Measurements from ENCODE around the gene TSC2. TPM values are rescaled to one million over a fixed set of nuclear protein-coding genes. Genes with fewer than 3 reads are reported as not detected.

TSC2 gene
- total and polyA plus RNA-seq, 2 donors (not counting 3 experiments of a cell fraction or from before 2014, with no cell fraction given), result 87.9 to 144 TPM

DNA sequence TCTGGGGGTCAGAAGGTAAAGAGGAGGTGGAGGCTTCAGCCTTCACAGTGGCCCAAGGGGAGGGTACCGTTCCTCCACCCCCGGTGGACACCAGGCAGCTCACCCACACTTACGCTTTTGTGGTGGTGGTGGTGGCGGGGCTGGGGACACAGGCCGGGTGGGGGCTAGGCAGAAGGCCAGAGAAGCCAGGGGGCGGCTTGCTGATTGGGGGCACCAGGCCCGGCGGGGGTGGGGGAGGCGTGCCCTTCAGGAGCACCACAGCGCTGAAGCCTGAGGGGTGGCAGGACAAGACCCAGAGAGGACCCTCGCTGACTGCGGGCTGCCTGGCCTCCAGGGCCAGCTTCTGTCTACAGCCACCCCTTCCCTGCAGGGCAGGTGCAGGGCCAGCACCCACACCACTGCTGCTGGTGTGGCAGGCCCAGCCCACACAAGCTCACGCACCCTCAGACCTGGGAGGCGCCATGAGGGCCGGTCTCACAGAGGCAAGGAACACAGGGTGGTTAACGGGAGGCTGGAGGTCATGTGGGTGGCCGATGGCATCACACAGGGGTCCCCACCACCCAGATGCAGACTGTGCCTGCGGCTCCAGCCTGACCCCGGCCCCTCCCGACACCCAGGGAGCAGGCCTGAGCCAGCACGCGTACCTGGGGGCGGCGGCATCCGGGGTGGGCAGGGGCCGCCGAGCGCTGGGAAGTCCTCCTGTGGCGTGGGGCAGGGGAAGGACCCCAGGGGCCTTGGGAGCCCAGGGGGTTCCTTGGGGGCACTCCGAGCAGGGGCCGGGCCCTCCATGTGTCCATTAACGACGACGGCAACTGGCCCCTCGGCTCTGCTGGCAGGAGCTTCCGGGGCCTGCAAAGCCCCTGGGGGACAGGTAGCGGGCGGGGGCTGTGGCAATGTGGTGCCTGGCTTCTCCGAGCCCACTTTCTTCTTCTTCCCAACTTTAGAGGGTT is 48.7 kb upstream of the TSC2 start:
- TF ChIP-seq, protein P1, sequence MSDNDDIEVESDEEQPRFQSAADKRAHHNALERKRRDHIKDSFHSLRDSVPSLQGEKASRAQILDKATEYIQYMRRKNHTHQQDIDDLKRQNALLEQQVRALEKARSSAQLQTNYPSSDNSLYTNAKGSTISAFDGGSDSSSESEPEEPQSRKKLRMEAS (IDR thresholded peaks at IDR 0.05; ENCODE audit: insufficient read depth, insufficient read length), result no peak
- TF ChIP-seq JUN (IDR thresholded peaks at IDR 0.05; ENCODE audit: borderline replicate concordance, insufficient read depth, insufficient read length, low read depth), result no peak
- Histone ChIP-seq H3K4me2 (ENCODE audit: insufficient read depth, low read length) (no peak overlapping the region), H3K9me1 (replicated peaks; ENCODE audit: control insufficient read depth, extremely low read depth, insufficient read depth, low read length) (no peaks in the 10 kb centered on the region), H2AFZ (ENCODE audit: low read depth, low read length) (no peak overlapping the region), H3K4me3 (replicated peaks in 1 of 3; ENCODE audit: insufficient read depth in 1 of 3, low read depth in 1 of 3, low read length in 3 of 3) (no peak overlapping the region), H3K36me3 (ENCODE audit: control insufficient read depth in 2 of 2, extremely low read depth in 1 of 2, insufficient read depth in 2 of 2, low read length in 2 of 2) (peaks cover 0 to 53% of the 10 kb centered on the region in 2 experiments), H3K79me2 (ENCODE audit: control insufficient read depth, insufficient read depth, low read length) (peaks cover 15% of the 10 kb centered on the region), H3K9me3 (replicated peaks; ENCODE audit: control insufficient read depth, insufficient read depth, low read length) (no peaks in the 10 kb centered on the region), H4K20me1 (replicated peaks; ENCODE audit: control insufficient read depth, extremely low read depth, insufficient read depth, low read length) (no peaks in the 10 kb centered on the region), H3K27ac (ENCODE audit: insufficient read depth, low read depth, low read length) (no peak overlapping the region), H3K27me3 (ENCODE audit: control insufficient read depth in 2 of 2, insufficient read depth in 2 of 2, low read length in 2 of 2) (no peaks in the 10 kb centered on the region), H3K4me1 (ENCODE audit: control insufficient read depth, extremely low read depth, insufficient read depth, low read length) (peaks cover 3% of the 10 kb centered on the region), H3K9ac (replicated peaks; ENCODE audit: extremely low read depth, insufficient read depth, low read length) (no peak overlapping the region)
- intact Hi-C loops (cut with micrococcal nuclease) (no loop called here), dilution Hi-C loops (cut with MboI; ENCODE audit: extremely low pct_ligation_motif_present, low sequenced_read_pairs) (no loop called here)
- ChIA-PET POLR2A (no interaction called here), CTCF (no interaction called here)
- no peak for FAIRE-seq
- DNase-seq (ENCODE audit: low read depth, low spot score), result no peak
- BruUV-seq (replicated peaks), result no TSS peak

DNA sequence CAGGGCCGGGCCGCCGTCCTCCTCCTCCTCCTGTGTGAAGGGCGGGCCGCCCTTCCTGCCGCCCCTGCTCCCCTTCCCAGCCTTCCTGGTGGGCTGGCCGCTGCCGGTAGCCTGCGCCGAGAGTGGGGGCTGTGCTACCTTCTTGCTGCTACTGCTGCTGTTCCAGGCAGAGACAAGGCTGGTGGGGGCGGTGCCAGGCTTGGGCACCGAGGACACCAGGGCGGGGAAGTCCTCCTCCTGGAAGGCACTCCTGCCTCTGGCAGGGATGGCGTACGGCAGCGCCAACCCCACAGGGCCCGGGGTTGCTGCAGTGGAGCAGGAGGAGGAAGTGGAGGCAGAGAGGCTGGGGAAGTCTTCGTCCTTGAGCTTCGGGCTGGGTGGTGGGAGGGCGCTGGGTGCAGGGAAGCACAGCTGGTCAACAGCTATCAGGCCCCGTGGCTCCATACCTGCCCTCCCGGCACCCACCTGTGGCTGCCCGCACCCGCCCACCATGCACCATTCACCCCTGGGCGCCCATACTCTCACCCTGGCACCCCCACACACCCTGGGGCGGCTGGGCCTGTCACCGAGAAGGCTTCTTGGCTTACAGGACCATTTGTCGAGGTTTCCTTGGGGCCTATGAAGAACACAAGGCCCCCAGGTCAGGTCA is 47.8 kb upstream of the TSC2 start:
- no peaks in the 10 kb centered on the region for H3K27me3 ChIP-seq (ENCODE audit: control insufficient read depth in 2 of 2, insufficient read depth in 2 of 2, low read length in 2 of 2)
- dilution Hi-C loops (cut with MboI; ENCODE audit: extremely low pct_ligation_motif_present, low sequenced_read_pairs), result no loop called here

More for the DNA sequence above, 47.8 kb upstream of the TSC2 start:
- Histone ChIP-seq H3K4me2 (ENCODE audit: insufficient read depth, low read length) (no peak overlapping the region), H2AFZ (ENCODE audit: low read depth, low read length) (no peak overlapping the region), H3K36me3 (ENCODE audit: control insufficient read depth in 2 of 2, extremely low read depth in 1 of 2, insufficient read depth in 2 of 2, low read length in 2 of 2) (peaks cover 0 to 53% of the 10 kb centered on the region in 2 experiments), H3K9ac (replicated peaks; ENCODE audit: extremely low read depth, insufficient read depth, low read length) (no peak overlapping the region), H3K4me1 (ENCODE audit: control insufficient read depth, extremely low read depth, insufficient read depth, low read length) (peaks cover 8% of the 10 kb centered on the region), H3K4me3 (replicated peaks in 1 of 3; ENCODE audit: insufficient read depth in 1 of 3, low read depth in 1 of 3, low read length in 3 of 3) (no peak overlapping the region), H3K27ac (ENCODE audit: insufficient read depth, low read depth, low read length) (no peak overlapping the region), H3K79me2 (ENCODE audit: control insufficient read depth, insufficient read depth, low read length) (peaks cover 24% of the 10 kb centered on the region), H3K9me1 (replicated peaks; ENCODE audit: control insufficient read depth, extremely low read depth, insufficient read depth, low read length) (no peaks in the 10 kb centered on the region), H4K20me1 (replicated peaks; ENCODE audit: control insufficient read depth, extremely low read depth, insufficient read depth, low read length) (no peaks in the 10 kb centered on the region), H3K9me3 (replicated peaks; ENCODE audit: control insufficient read depth, insufficient read depth, low read length) (no peaks in the 10 kb centered on the region)
- BruUV-seq (replicated peaks), result no TSS peak
- ChIA-PET CTCF (interaction anchor here (1.9 kb wide), 1 partner anchor 141 kb away, joined by 12 read pairs; no protein-coding TSS in a partner anchor), POLR2A (interaction anchor here (0.6 kb wide), 1 partner anchor 21 kb away, joined by 8 read pairs; no protein-coding TSS in a partner anchor)
- intact Hi-C loops (cut with micrococcal nuclease), result no loop called here
- TF ChIP-seq EZH2 (IDR thresholded peaks at IDR 0.05; ENCODE audit: borderline replicate concordance, low read depth, low read length, severe bottlenecking) (no peak), JUN (IDR thresholded peaks at IDR 0.05; ENCODE audit: borderline replicate concordance, insufficient read depth, insufficient read length, low read depth) (no peak), FOS (IDR thresholded peaks at IDR 0.05; ENCODE audit: borderline replicate concordance, insufficient read depth, low read length) (no peak), GATA2 (IDR thresholded peaks at IDR 0.05; ENCODE audit: insufficient read depth, insufficient read length, low read depth, low read length) (no peak), POLR2AphosphoS5 (IDR thresholded peaks at IDR 0.05; ENCODE audit: insufficient read depth, low read depth, low read length) (no peak), MYC (IDR thresholded peaks at IDR 0.05; ENCODE audit: low read depth, low read length) (no peak), POLR2A (IDR thresholded peaks at IDR 0.05; ENCODE audit: low read depth, low read length) (no peak)
- TF ChIP-seq, protein P2, sequence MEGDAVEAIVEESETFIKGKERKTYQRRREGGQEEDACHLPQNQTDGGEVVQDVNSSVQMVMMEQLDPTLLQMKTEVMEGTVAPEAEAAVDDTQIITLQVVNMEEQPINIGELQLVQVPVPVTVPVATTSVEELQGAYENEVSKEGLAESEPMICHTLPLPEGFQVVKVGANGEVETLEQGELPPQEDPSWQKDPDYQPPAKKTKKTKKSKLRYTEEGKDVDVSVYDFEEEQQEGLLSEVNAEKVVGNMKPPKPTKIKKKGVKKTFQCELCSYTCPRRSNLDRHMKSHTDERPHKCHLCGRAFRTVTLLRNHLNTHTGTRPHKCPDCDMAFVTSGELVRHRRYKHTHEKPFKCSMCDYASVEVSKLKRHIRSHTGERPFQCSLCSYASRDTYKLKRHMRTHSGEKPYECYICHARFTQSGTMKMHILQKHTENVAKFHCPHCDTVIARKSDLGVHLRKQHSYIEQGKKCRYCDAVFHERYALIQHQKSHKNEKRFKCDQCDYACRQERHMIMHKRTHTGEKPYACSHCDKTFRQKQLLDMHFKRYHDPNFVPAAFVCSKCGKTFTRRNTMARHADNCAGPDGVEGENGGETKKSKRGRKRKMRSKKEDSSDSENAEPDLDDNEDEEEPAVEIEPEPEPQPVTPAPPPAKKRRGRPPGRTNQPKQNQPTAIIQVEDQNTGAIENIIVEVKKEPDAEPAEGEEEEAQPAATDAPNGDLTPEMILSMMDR (IDR thresholded peaks at IDR 0.05; ENCODE audit: extremely low read depth in 1 of 2, insufficient read depth in 1 of 2, low read depth in 1 of 2, low read length in 2 of 2), result no peak
- TF ChIP-seq, protein P1 (IDR thresholded peaks at IDR 0.05; ENCODE audit: insufficient read depth, insufficient read length), result no peak
- FAIRE-seq (no peak), DNase-seq (ENCODE audit: low read depth, low spot score) (no peak)

Data from endothelial cell of umbilical vein (primary cell).